ENCODE data around the gene MAP4.

MAP4 gene

DNA sequence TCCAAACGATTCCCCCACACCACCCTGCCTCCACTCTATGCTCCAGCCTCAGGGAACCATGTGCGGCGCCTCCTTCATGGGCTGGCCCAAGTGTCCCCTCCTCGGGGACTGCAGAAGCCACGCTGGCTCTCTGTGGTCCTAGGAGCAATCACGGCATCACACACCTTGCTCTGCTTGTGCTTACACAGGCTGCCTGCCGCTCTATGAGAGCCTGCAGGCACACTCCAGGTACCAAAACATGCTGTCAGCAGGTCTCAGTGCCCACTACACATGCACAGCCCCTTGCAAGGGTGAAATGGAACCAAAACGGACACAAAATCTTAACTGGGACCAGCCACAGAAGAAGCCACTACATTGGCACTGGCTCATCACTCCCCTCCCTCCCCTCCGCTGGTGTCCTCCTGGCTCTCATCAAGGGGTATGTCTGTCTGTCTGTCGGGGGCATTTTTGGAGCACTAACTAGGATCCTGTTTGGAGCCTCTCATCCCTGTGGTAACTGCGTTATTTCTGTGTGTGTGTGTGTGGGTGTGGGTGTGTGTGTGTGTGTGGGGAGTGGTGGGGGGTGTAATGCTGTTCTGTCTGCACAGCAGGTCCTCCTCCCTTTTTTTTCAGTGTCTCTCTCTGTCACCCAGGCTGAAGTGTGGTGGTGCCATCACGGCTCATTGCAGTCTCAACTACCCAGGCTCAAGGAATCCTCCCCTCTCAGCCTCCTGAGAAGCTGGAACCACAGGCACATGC lies 152.7 kb downstream of the MAP4 start:
- DNase-seq (ENCODE audit: low spot score): no peak

DNA sequence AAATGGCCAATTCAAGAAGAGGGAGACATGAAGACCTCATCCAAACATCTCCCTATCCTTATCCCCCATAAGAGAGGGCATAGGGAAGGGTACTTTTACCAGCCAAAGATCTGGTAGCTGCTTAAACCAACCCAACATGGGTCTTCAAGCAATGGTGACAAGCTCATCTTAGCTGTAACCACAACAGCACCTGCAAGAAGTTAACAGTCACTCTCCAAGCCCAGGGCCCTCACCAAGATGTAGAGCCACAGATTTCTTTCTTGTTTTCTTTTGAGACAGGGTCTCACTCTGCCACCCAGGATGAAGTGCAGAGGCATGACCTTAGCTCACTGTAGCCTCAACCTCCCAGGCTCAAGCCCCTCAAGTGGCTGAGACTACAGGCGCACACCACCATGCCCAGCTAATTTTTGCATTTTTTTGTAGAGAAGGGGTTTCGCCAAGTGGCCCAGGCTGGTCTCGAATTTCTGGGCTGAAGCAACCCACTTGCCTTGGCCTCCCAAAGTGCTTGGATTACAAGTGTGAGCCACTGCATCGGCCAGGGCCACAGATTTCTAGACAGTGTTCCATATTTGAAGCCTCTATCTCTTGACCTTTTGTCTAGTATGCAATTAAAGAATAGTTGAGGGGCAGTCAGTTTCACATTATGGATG lies 156.1 kb downstream of the MAP4 start:
- no peak for DNase-seq (ENCODE audit: low spot score)

GRCh38 chr3:47857151-47857550 lies 159.1 kb downstream of the MAP4 start:
- no peak for DNase-seq (ENCODE audit: low spot score)

DNA sequence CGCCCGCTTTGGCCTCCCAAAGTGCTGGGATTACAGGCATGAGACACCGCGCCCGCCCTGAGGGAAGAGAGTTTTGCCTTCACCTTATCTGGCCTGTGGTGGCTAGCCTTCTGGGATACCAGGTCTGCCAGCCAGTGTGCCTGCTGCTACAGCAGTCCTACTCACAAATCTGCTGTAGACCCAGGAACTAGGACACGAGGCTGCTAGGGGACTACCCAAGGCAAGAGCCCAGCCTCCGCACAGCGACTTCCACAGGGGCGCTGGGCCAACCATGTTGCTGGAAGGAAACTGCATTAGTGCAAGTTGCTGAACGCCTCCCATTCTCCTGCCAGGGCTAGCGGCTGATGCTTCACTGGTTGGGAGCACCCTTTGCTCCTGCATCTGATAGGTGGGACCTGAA lies 159.5 kb downstream of the MAP4 start:
- DNase-seq (ENCODE audit: low spot score): no peak

- no peak for DNase-seq (ENCODE audit: low spot score)
These were observed 160.5 kb downstream of the MAP4 start for GRCh38 chr3:47855461-47856383.

DNA sequence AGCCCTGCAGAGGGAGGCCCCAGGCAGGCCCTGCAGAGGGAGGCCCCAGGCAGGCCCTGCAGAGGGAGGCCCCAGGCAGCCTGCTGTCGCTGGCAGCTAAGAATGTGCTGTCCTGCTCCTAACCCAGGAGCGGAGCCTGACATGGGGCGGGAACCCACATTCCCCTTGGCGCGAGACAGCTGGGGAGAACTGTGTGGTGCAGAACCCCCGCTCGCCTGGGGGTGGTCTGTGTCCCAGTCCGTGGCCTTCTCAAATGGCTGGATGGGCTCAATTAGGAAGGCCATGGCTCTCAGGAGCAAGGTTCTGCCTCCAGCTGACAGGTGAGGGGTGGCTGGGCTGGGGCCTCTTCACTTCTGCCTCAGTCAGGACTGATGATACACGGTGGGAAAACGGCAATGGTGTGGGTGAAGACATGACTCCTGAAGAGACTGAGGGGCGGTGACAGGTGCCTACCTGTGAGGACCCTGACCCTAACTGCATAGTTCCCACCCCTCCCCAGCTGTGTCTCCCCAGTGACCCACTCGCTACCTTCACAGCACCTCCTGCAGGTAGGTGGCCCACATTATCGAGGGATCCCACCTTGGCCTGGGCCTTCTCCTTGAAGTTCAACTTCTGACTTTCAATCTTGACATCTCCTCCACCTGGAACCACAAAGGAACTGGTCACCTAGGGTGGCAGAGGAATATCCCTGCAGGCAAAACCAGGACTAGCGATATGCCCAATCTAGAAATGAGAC lies 161.3 kb downstream of the MAP4 start:
- DNase-seq (ENCODE audit: low spot score): no peak

GRCh38 chr3:47854267-47854666 lies 161.9 kb downstream of the MAP4 start:
- no peak for DNase-seq (ENCODE audit: low spot score)

GRCh38 chr3:47852604-47853602 lies 163.3 kb downstream of the MAP4 start:
- DNase-seq (ENCODE audit: low spot score): no peak

GRCh38 chr3:47851888-47852603 lies 164.2 kb downstream of the MAP4 start:
- DNase-seq (ENCODE audit: low spot score): no peak

DNA sequence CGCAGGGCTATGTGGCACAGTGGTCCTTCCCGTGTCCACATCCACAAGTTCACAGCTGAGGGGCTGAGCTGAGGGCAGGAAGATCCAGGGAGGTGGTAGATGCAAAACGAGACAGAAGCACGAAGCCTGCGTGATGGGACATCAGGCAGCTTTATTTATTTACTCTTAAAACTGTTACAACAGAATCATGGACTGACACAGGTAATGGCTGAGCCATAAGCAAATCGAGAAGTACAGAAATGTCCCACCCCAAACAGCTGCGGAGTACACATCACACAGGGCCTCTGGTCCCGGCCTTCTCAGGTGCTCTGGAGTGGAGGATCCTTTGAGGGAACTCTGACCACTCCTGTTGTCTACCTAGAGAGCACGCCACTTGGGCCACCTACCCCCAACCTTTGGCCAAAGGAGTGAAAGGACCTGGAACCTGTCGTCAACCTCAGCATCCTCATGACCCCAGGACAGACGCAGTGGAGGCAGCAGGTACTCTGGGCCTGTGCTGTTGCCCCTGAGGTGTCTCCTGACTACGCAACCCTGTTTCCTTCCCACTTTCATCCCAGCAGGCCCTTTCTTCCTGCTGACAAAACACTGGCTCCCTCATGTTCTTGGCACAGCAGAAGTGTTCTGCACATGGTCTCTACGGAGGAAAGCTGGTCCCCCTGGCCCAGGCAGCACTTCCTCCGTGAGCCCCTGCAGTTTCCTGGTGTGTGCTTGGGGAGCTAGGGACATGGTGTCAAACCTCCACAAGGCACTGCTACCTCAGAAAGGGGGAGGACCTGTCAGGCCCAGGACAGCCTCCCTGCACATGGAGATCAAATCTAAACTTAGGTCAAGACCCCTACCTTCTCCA lies 165.4 kb downstream of the MAP4 start:
- DNase-seq (ENCODE audit: low spot score): no peak

GRCh38 chr3:47849699-47850563 lies 166.3 kb downstream of the MAP4 start:
- no peak for DNase-seq (ENCODE audit: low spot score)

- no peak for DNase-seq (ENCODE audit: low spot score)
These were observed 167.0 kb downstream of the MAP4 start for GRCh38 chr3:47849186-47849698.

GRCh38 chr3:47848599-47849117 lies 167.6 kb downstream of the MAP4 start:
- DNase-seq (ENCODE audit: low spot score): no peak

DNA sequence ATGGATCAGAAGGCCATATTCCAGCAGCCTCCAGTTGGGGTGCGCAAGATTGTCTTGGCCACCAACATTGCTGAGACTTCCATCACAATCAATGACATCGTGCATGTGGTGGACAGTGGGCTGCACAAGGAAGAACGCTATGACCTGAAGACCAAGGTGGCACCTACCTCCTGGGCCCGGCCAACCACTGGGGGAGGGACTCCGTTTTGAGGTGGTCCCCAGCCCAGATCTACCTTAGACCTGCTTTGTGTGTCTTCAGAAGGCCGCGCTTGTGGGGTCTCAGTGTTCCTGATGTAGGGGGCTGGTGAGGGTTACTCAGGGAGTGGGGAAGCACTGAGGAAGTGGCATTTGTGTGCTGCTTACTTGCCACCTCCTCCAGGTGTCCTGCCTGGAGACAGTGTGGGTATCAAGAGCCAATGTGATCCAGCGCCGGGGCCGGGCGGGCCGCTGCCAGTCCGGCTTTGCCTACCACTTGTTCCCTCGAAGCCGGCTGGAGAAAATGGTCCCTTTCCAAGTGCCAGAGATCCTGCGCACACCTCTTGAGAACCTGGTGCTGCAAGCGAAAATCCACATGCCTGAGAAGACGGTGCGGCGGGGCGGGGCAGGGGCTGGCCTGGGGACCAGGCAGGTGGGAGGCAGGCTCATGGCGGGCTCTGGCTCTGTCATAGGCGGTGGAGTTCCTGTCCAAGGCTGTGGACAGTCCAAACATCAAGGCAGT lies 168.3 kb downstream of the MAP4 start:
- DNase-seq (ENCODE audit: low spot score): no peak

- no peak for DNase-seq (ENCODE audit: low spot score)
These were observed 169.0 kb downstream of the MAP4 start for GRCh38 chr3:47847260-47847659.

DNA sequence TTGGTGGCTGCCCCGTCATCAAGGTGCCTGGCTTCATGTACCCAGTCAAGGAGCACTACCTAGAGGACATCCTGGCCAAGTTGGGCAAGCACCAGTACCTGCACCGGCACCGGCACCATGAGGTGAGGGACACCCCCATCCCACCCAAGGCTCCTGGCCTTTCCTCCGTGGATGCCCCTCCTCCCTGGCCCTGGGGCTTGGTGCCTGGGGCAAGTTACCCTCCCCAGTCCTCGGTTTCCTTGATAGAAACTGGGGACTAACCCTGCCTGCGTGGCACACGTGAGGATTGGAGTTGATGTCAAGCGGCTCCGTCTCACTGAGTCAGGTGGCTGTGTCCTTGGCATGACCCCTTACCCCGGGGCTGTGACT lies 169.4 kb downstream of the MAP4 start:
- DNase-seq (ENCODE audit: low spot score): no peak

Data from HuH-7.5 (cell line).